ENCODE data around the gene CAVIN4. TPM values are rescaled to one million over a fixed set of nuclear protein-coding genes. Genes with fewer than 3 reads are reported as not detected.

Gene CAVIN4
- total and polyA plus RNA-seq, 2 of the 13 experiments (the other 11 are each of a cell fraction or from before 2014, with no cell fraction given): 0.54 to 1.00 TPM

DNA sequence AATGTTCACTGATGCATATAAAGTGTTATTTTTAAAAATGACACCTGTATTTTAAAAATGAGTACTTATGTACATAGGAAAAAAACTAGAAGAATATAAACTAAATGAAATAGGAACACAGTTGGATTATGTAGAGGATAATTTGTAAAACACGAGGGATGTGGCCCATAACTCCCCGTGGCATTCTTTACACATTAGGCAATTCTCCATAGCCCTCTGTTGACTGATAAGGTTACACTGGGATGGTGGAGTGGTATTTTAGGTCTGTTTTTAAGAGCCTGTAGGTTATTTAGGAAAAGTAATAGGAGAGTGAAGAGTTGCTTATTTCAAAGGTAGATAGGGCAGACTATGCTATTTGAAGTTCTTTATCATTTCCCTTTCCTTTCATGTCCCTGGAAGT is 1.8 kb downstream of the CAVIN4 start:
- H3K27ac ChIP-seq (ENCODE audit: extremely low read length, insufficient read depth, low read length): no peak overlapping the region
- H2AFZ ChIP-seq (ENCODE audit: low read length): no peak overlapping the region
- in situ Hi-C loops (cut with HindIII; ENCODE audit: extremely low pct_ligation_motif_present, low pct_unique_long_range_greater_than_20kb): loop anchor here (25.0 kb wide), 2 partner anchors 542 to 1417 kb away; no protein-coding TSS in a partner anchor
- ATAC-seq: no peak
- ChIA-PET POLR2A (no interaction called here), CTCF (ENCODE audit: low intra/inter-chr PET ratio, low total read pairs) (no interaction called here)
- no peak overlapping the region for H3K4me2 ChIP-seq (ENCODE audit: low read depth, low read length)
- H3K79me2 ChIP-seq (ENCODE audit: insufficient read depth, low read length): no peaks in the 10 kb centered on the region
- WGBS (ENCODE audit: low lambda C conversion rate): 45% methylated on average over 2 of the region's 2 CpGs
- H3K9ac ChIP-seq (ENCODE audit: insufficient read depth, low read depth, low read length): no peak overlapping the region
- H3K36me3 ChIP-seq (replicated peaks in 1 of 2; ENCODE audit: control insufficient read depth in 1 of 2, insufficient read depth in 2 of 2, low read length in 2 of 2): no peaks in the 10 kb centered on the region
- H3K4me1 ChIP-seq (ENCODE audit: insufficient read depth, low read length): no peaks in the 10 kb centered on the region
- intact Hi-C loops (cut with micrococcal nuclease; ENCODE audit: unreplicated experiment): no loop called here
- H3K4me3 ChIP-seq (replicated peaks in 1 of 3; ENCODE audit: insufficient read depth in 1 of 3, low read depth in 2 of 3, low read length in 3 of 3): no peak overlapping the region
- no peaks in the 10 kb centered on the region for H4K20me1 ChIP-seq (ENCODE audit: insufficient read depth, low read length)
- TF ChIP-seq ZNF451 (CRISPR knock-in tag; IDR thresholded peaks at IDR 0.05): no peak
- no peak for TF ChIP-seq RAD51 (IDR thresholded peaks at IDR 0.05; ENCODE audit: borderline replicate concordance)
- TF ChIP-seq SNAPC5 (CRISPR knock-in tag; IDR thresholded peaks at IDR 0.05; ENCODE audit: borderline replicate concordance): no peak
- TF ChIP-seq, protein P1, sequence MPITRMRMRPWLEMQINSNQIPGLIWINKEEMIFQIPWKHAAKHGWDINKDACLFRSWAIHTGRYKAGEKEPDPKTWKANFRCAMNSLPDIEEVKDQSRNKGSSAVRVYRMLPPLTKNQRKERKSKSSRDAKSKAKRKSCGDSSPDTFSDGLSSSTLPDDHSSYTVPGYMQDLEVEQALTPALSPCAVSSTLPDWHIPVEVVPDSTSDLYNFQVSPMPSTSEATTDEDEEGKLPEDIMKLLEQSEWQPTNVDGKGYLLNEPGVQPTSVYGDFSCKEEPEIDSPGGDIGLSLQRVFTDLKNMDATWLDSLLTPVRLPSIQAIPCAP (CRISPR knock-in tag; IDR thresholded peaks at IDR 0.05; ENCODE audit: low read depth): no peak
- TF ChIP-seq, protein P2, sequence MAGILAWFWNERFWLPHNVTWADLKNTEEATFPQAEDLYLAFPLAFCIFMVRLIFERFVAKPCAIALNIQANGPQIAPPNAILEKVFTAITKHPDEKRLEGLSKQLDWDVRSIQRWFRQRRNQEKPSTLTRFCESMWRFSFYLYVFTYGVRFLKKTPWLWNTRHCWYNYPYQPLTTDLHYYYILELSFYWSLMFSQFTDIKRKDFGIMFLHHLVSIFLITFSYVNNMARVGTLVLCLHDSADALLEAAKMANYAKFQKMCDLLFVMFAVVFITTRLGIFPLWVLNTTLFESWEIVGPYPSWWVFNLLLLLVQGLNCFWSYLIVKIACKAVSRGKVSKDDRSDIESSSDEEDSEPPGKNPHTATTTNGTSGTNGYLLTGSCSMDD (CRISPR knock-in tag; IDR thresholded peaks at IDR 0.05): no peak
- TF ChIP-seq ZFP62 (CRISPR knock-in tag; IDR thresholded peaks at IDR 0.05): no peak
- no peak for TF ChIP-seq ZNF615 (CRISPR knock-in tag; IDR thresholded peaks at IDR 0.05; ENCODE audit: borderline replicate concordance)
- TF ChIP-seq NCOA1 (CRISPR knock-in tag; IDR thresholded peaks at IDR 0.05): no peak
- TF ChIP-seq ZNF720 (CRISPR knock-in tag; IDR thresholded peaks at IDR 0.05): no peak
- DNase-seq (ENCODE audit: low spot score): no peak
- no peak for FAIRE-seq
- BruUV-seq (replicated peaks): no TSS peak
- H3K9me3 ChIP-seq (ENCODE audit: low read length): no peaks in the 10 kb centered on the region
- H3K27me3 ChIP-seq (ENCODE audit: control insufficient read depth in 1 of 2, insufficient read depth in 2 of 2, low read length in 2 of 2): no peaks in the 10 kb centered on the region

All from HepG2 (cell line).